Measurements from ENCODE around the gene TTC9. TPM values are rescaled to one million over a fixed set of nuclear protein-coding genes. Genes with fewer than 3 reads are reported as not detected.

Gene TTC9
- total RNA-seq, 1 experiment from 2014 or later: 0.68 TPM

GRCh38 chr14:70645892-70646291 is 4.2 kb downstream of the TTC9 start:
- DNase-seq (ENCODE audit: low spot score): no peak

- DNase-seq (ENCODE audit: low spot score): no peak
These were observed 5.0 kb downstream of the TTC9 start for GRCh38 chr14:70646705-70647104.

- no peak for DNase-seq (ENCODE audit: low spot score)
These were observed 6.6 kb downstream of the TTC9 start for GRCh38 chr14:70648346-70648745.

GRCh38 chr14:70649803-70650202 is 8.1 kb downstream of the TTC9 start:
- DNase-seq (ENCODE audit: low spot score): no peak

GRCh38 chr14:70651522-70651921 is 9.8 kb downstream of the TTC9 start:
- DNase-seq (ENCODE audit: low spot score): no peak

GRCh38 chr14:70652871-70653270 is 11.2 kb downstream of the TTC9 start:
- DNase-seq (ENCODE audit: low spot score): no peak

- DNase-seq (ENCODE audit: low spot score): no peak
These were observed 11.9 kb downstream of the TTC9 start for GRCh38 chr14:70653662-70654061.

- no peak for DNase-seq (ENCODE audit: low spot score)
These were observed 12.9 kb downstream of the TTC9 start for GRCh38 chr14:70654632-70655031.

GRCh38 chr14:70655110-70655826 is 13.6 kb downstream of the TTC9 start:
- DNase-seq (ENCODE audit: low spot score): no peak

GRCh38 chr14:70658899-70659298 is 17.2 kb downstream of the TTC9 start:
- no peak for DNase-seq (ENCODE audit: low spot score)

- DNase-seq (ENCODE audit: low spot score): no peak
These were observed 19.5 kb downstream of the TTC9 start for GRCh38 chr14:70660967-70661893.

- no peak for DNase-seq (ENCODE audit: low spot score)
These were observed 20.4 kb downstream of the TTC9 start for GRCh38 chr14:70662080-70662479.

GRCh38 chr14:70662816-70663215 is 21.1 kb downstream of the TTC9 start:
- DNase-seq (ENCODE audit: low spot score): no peak

- no peak for DNase-seq (ENCODE audit: low spot score)
These were observed 22.0 kb downstream of the TTC9 start for GRCh38 chr14:70663707-70664179.

GRCh38 chr14:70664698-70665447 is 23.2 kb downstream of the TTC9 start:
- no peak for DNase-seq (ENCODE audit: low spot score)

GRCh38 chr14:70665448-70666360 is 24.0 kb downstream of the TTC9 start:
- no peak for DNase-seq (ENCODE audit: low spot score)

GRCh38 chr14:70666361-70666686 is 24.6 kb downstream of the TTC9 start:
- no peak for DNase-seq (ENCODE audit: low spot score)

GRCh38 chr14:70670992-70671651 is 29.4 kb downstream of the TTC9 start:
- no peak for DNase-seq (ENCODE audit: low spot score)

GRCh38 chr14:70671652-70672644 is 30.2 kb downstream of the TTC9 start:
- DNase-seq (ENCODE audit: low spot score): no peak
